Right kidney (tissue), 1 donor: ENCODE results near the gene GNAI2.
A peak's percentile ranks its signal among the peaks of the same experiment; 100 is the strongest.

ENCODE experiments used
- DNase-seq: peaks from one replicate; pipeline ENCODE4 v3.0.0-alpha.2; 2016

GNAI2 gene

GRCh38 chr3:50298836-50299637 lies 63.0 kb downstream of the GNAI2 start, which contains the start of the genes HYAL3 and NAA80:
Gene HYAL3, minus strand, starts transcription at chr3:50299405. Its CDS starts 3,803 bp downstream, at chr3:50295602.
Gene NAA80, minus strand, starts transcription at chr3:50299405. Its CDS starts 1,942 bp downstream, at chr3:50297463.
- peak; percentile 91 for DNase-seq

GRCh38 chr3:50299638-50299928 lies 63.6 kb downstream of the GNAI2 start:
- no peak for DNase-seq

GRCh38 chr3:50299929-50300680 lies 64.1 kb downstream of the GNAI2 start:
- DNase-seq, result no peak

GRCh38 chr3:50300681-50301254 lies 64.8 kb downstream of the GNAI2 start:
- DNase-seq, result no peak

DNA sequence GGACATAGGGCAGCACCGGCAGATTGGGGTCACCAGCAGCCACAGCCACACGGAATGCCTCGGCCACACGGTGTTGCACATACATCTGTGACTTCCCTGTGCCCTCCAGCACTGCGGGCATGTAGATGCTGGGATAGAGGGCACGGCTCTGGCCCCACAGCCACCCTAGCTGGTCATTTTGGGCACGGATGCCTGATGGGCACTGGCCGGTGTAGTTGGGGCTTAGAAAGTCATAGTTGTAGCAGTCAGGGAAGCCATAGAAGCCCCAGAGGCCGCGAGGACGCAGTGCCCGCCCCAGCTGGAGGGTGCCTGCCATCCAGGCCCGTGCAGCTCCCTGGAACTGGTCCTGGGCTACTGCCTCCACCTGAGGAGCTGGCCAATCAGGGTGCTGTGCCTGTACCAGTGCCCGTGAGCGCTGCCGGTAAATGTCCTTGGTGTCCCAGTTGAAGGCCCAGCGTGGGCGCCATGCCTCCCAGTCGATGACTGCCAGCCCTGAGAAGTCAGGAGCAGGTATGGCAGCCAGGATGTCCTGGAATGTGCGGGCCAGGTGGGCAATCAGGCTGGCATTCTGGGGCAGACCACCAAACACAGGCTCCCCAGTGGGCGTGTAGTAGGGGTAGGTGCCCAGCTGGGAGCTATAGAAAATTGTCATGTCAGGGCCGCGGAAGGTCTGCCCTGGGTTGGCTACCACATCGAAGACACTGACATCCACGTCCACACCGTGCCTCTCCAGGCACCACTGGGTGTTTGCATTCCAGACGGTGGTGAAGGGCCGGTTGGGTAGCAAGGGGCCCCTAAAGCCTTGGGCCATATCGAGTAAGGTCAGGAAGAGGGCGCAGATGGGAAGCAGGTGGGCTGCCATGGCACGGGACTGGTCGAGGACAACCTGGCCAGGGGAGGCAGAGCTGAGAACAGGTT lies 66.3 kb downstream of the GNAI2 start:
- DNase-seq, result no peak

DNA sequence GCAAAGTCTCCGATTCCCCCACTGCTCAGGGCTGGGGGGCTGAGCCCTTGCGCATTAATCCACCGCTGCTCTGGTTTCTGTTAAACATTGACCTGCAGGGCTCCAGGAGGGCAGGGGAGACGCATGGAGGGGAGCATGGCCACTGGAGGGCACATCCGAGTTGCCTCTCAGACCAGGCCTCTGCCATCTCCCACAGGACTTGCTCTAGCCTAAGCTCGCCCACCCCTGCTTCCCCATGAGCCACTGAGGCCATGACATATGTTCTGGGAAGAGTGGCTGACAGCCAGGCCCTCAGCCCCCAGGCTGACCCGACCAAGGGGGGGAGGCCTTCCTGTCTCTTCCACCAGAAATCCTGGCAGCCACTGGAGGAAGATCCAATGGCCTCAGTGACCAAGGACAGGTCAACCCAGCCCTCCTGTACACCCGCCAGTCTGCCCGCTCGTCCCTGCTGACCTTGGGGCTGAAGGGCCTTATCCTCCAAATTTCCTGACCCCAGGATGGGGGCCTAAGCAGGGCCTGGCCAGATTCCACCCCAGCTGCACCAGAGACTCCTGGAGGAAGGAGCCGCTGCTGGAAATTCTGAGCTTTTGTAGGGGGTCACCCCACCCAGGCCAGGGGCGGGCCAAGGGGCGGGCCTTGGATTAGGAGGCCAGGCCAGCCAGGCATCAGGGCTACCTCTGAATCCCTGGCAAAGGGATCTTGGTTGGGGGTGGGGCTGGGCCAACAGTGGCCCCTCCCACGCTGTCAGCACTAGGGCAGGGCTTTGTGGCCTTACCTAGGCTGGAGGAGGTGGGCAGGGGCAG lies 67.2 kb downstream of the GNAI2 start, which contains the start of gene HYAL1:
Gene HYAL1 (minus strand): TSS at position 562 of the 803 bp plus-strand sequence. CDS start 618 bp downstream, outside the sequence.
- peak; percentile 59 for DNase-seq

- no peak for DNase-seq
Measured at GRCh38 chr3:50304601-50305000, 68.6 kb downstream of the GNAI2 start.
